ENCODE data around the gene FAU. TPM values are rescaled to one million over a fixed set of nuclear protein-coding genes. Genes with fewer than 3 reads are reported as not detected.

The FAU gene
- total and polyA plus RNA-seq, 10 of the 15 experiments (the other 5 are each of a cell fraction or from before 2014, with no cell fraction given), result 332 to 1,347 (median 990) TPM

GRCh38 chr11:65147352-65148075, 25.6 kb upstream of the FAU start:
- SMC1A ChIA-PET (ENCODE audit: uncharacterized antibody, unreplicated experiment), result interaction anchor here (2.7 kb wide), 1 partner anchor 12 kb away, joined by 9 read pairs; no protein-coding TSS in a partner anchor
- intact Hi-C loops (cut with micrococcal nuclease; ENCODE audit: unreplicated experiment) (no loop called here), in situ Hi-C loops (cut with MboI) (no loop called here)
- H3K79me2 ChIP-seq (ENCODE audit: control insufficient read depth, insufficient read depth, low read length), result no peaks in the 10 kb centered on the region
- H3K27ac ChIP-seq (ENCODE audit: control insufficient read depth, insufficient read depth), result no peak overlapping the region
- peaks cover 25% of the 10 kb centered on the region for H3K4me1 ChIP-seq (ENCODE audit: control insufficient read depth, insufficient read depth, low read length)
- H3K9ac ChIP-seq (ENCODE audit: control insufficient read depth, insufficient read depth, low read length), result no peak overlapping the region
- H3K27me3 ChIP-seq (replicated peaks in 1 of 2; ENCODE audit: control insufficient read depth in 2 of 2, insufficient read depth in 2 of 2, low read length in 1 of 2), result no peaks in the 10 kb centered on the region; a peak in 1 of 4 replicates
- RAD21 ChIA-PET (ENCODE audit: unreplicated experiment), result interaction anchor here (0.6 to 1.7 kb wide), 3 partner anchors 12 to 301 kb away, joined by 3 to 4 read pairs (median 3); partner anchors contain the start of gene ARL2
- POLR2A ChIA-PET, result interaction anchor here (2.2 kb wide), 1 partner anchor 12 kb away, joined by 9 read pairs; no protein-coding TSS in a partner anchor
- H4K20me1 ChIP-seq (ENCODE audit: control insufficient read depth, insufficient read depth), result no peaks in the 10 kb centered on the region
- H3K4me3 ChIP-seq, result no peak overlapping the region
- H3K36me3 ChIP-seq (ENCODE audit: control insufficient read depth in 2 of 2, insufficient read depth in 2 of 2, low read length in 1 of 2), result no peaks in the 10 kb centered on the region
- BruUV-seq (replicated peaks), result no TSS peak
- 76% methylated on average over 2 of the region's 2 CpGs for WGBS (ENCODE audit: insufficient coverage, insufficient replicate concordance, low lambda C conversion rate, missing lambda C conversion rate)
- H3K4me2 ChIP-seq (ENCODE audit: control insufficient read depth, insufficient read depth), result no peak overlapping the region
- H3K9me3 ChIP-seq (replicated peaks; ENCODE audit: control insufficient read depth, insufficient read depth, low read length), result no peaks in the 10 kb centered on the region
- H2AFZ ChIP-seq (ENCODE audit: control insufficient read depth, low read depth, low read length), result no peak overlapping the region
- TF ChIP-seq CEBPB (IDR thresholded peaks at IDR 0.05; ENCODE audit: borderline replicate concordance in 1 of 2, low read depth in 2 of 2, low read length in 2 of 2) (no peak), YY1 (IDR thresholded peaks at IDR 0.05; ENCODE audit: low read depth, low read length) (0 out of 2 replicates have a peak, but pooled peaks have one; percentile 38)
- FAIRE-seq, result no peak
- no peak for DNase-seq (ENCODE audit: low read depth, low spot score)
- no peak for ATAC-seq
- CTCF ChIA-PET, result interaction anchor here (0.6 to 1.2 kb wide), 5 partner anchors 10 to 253 kb away, joined by 3 to 4 read pairs (median 3); partner anchors contain the start of gene CAPN1

GRCh38 chr11:65141896-65142494, 20.1 kb upstream of the FAU start:
- no peaks in the 10 kb centered on the region for H3K9me3 ChIP-seq (replicated peaks; ENCODE audit: control insufficient read depth, insufficient read depth, low read length)
- WGBS (ENCODE audit: insufficient coverage, insufficient replicate concordance, low lambda C conversion rate, missing lambda C conversion rate), result 30% methylated on average over 7 of the region's 7 CpGs
- CTCF ChIA-PET, result no interaction called here
- ATAC-seq, result no peak
- H3K4me1 ChIP-seq (ENCODE audit: control insufficient read depth, insufficient read depth, low read length), result no peaks in the 10 kb centered on the region
- H2AFZ ChIP-seq (ENCODE audit: control insufficient read depth, low read depth, low read length), result no peak overlapping the region
- no peak overlapping the region for H3K4me3 ChIP-seq
- H3K79me2 ChIP-seq (ENCODE audit: control insufficient read depth, insufficient read depth, low read length), result no peaks in the 10 kb centered on the region
- RAD21 ChIA-PET (ENCODE audit: unreplicated experiment), result no interaction called here
- H4K20me1 ChIP-seq (ENCODE audit: control insufficient read depth, insufficient read depth), result no peaks in the 10 kb centered on the region
- H3K9ac ChIP-seq (ENCODE audit: control insufficient read depth, insufficient read depth, low read length), result no peak overlapping the region
- FAIRE-seq, result peak; percentile 71
- DNase-seq (ENCODE audit: low read depth, low spot score), result no peak
- H3K27ac ChIP-seq (ENCODE audit: control insufficient read depth, insufficient read depth), result no peak overlapping the region
- in situ Hi-C loops (cut with MboI), result no loop called here
- H3K4me2 ChIP-seq (ENCODE audit: control insufficient read depth, insufficient read depth), result no peak overlapping the region
- BruUV-seq (replicated peaks), result no TSS peak
- no peaks in the 10 kb centered on the region; a peak in 2 of 4 replicates for H3K27me3 ChIP-seq (replicated peaks in 1 of 2; ENCODE audit: control insufficient read depth in 2 of 2, insufficient read depth in 2 of 2, low read length in 1 of 2)
- POLR2A ChIA-PET, result no interaction called here
- intact Hi-C loops (cut with micrococcal nuclease; ENCODE audit: unreplicated experiment), result loop anchor here (2.0 kb wide), 1 partner anchor 21 kb away; no protein-coding TSS in a partner anchor
- no peaks in the 10 kb centered on the region for H3K36me3 ChIP-seq (ENCODE audit: control insufficient read depth in 2 of 2, insufficient read depth in 2 of 2, low read length in 1 of 2)
- SMC1A ChIA-PET (ENCODE audit: uncharacterized antibody, unreplicated experiment), result no interaction called here
- TF ChIP-seq PAX8 (IDR thresholded peaks at IDR 0.05) (no peak), KLF5 (IDR thresholded peaks at IDR 0.05; ENCODE audit: partially characterized antibody) (no peak), STAT1 (conservative IDR thresholded peaks at IDR 0.05) (no peak), MYB (IDR thresholded peaks at IDR 0.05; ENCODE audit: borderline replicate concordance, low read depth, low read length) (no peak), LARP7 (IDR thresholded peaks at IDR 0.05) (no peak), CHD4 (IDR thresholded peaks at IDR 0.05) (no peak), BCL3 (IDR thresholded peaks at IDR 0.05; ENCODE audit: borderline replicate concordance, insufficient read depth, low read depth, low read length, poor library complexity, severe bottlenecking) (no peak), PRDM15 (CRISPR knock-in tag; IDR thresholded peaks at IDR 0.05) (no peak)

Measured in GM12878 (cell line).